ENCODE measurements around the gene UGT1A1.

The UGT1A1 gene

GRCh38 chr2:233802132-233802815 is 42.2 kb downstream of the UGT1A1 start:
- no peak for DNase-seq (ENCODE audit: low read depth)
- no peak for TF ChIP-seq CTCF (IDR thresholded peaks at IDR 0.05; ENCODE audit: insufficient read depth, low read depth, low read length, missing control alignments)
- no peak overlapping the region for H3K4me3 ChIP-seq (ENCODE audit: low read depth, low read length)

DNA sequence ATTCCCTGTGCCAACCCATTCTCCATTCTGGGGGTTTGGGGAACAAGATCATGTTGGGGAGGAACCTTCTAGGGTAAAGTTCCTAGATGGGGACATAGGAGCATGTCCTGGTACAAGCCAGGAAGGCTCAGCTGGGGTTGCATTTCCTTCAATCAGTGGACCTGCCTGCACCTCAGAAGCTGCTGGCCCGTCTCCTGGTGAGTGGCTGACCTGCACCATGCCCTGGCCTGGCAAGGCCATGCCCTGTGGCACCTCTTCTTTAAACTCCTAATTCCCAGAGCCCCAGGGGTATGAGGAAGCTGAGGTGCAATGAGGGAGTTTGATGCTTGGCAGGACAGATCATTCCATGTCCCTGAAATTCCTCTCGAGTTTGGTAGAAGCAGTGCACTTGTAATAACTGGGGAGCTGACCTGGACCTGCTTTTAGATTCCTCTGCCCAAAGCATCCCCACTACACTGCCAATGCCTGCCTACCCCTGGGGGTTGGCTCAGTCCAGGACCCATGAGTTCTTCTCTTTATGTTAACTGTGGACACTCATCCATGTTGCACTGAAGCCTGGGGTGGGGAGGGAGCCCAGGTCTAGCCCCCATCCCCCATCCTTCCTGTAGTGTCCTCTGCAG is 43.3 kb downstream of the UGT1A1 start:
- no peak for DNase-seq (ENCODE audit: low read depth)
- no peak for TF ChIP-seq CTCF (IDR thresholded peaks at IDR 0.05; ENCODE audit: insufficient read depth, low read depth, low read length, missing control alignments)
- no peak overlapping the region for H3K4me3 ChIP-seq (ENCODE audit: low read depth, low read length)

GRCh38 chr2:233803994-233804393 is 43.9 kb downstream of the UGT1A1 start:
- TF ChIP-seq CTCF (IDR thresholded peaks at IDR 0.05; ENCODE audit: insufficient read depth, low read depth, low read length, missing control alignments) = no peak
- DNase-seq (ENCODE audit: low read depth) = no peak
- no peak overlapping the region for H3K4me3 ChIP-seq (ENCODE audit: low read depth, low read length)

- no peak for DNase-seq (ENCODE audit: low read depth)
Measured at GRCh38 chr2:233807215-233807865, 47.3 kb downstream of the UGT1A1 start.

DNA sequence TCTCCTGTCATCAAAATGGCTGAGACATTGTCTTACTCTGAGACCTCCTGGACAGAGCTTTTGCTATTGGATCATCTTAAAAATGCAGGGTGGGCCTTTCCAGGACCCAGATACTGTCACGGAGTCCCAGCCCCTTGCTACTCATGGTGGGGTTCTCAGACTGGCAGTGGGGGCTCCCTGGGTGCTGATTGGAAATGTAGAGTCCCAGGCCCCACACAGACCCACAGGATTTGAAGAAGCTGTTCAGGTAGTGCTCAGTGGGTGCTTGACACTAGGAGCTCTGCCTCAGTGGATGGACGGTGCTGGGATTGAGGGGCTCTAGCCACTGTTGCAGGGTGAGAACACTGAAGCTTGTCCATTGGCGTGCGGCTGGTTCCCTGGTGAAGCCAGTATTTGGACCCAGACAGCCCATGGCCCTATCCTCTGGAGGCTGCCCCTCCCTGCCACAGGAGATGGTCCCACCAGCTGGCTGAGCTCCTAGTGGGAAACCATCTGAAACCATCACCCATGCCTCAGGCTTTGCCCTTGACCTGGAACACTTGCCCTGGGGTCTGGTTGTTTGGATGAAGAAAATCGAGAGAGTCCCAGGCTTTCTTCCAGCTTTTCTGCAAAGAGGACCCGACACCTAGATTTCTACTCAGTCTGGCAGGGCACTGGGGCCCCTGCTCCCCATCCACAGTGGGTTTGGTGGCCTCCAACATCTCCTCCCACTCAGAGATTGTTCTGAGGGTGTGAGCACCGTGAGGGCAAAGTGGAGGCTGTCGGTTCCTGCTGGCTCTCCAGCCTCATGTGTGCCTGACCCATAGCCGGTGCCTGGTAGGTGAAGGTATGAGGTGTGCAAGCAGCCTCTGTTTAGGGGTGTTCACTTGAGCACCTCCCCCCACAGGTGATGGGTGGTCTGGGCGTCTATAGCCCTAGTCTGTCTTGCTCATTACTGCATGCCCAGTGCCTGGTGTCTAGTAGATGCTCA is 48.2 kb downstream of the UGT1A1 start:
- DNase-seq (ENCODE audit: low read depth) = no peak
- TF ChIP-seq CTCF (IDR thresholded peaks at IDR 0.05; ENCODE audit: insufficient read depth, low read depth, low read length, missing control alignments) = no peak
- no peak overlapping the region for H3K4me3 ChIP-seq (ENCODE audit: low read depth, low read length)

More at GRCh38 chr2:233807215-233807865, 47.3 kb downstream of the UGT1A1 start:
- TF ChIP-seq CTCF (IDR thresholded peaks at IDR 0.05; ENCODE audit: insufficient read depth, low read depth, low read length, missing control alignments) = peak; percentile 2
- H3K4me3 ChIP-seq (ENCODE audit: low read depth, low read length) = no peak overlapping the region

DNA sequence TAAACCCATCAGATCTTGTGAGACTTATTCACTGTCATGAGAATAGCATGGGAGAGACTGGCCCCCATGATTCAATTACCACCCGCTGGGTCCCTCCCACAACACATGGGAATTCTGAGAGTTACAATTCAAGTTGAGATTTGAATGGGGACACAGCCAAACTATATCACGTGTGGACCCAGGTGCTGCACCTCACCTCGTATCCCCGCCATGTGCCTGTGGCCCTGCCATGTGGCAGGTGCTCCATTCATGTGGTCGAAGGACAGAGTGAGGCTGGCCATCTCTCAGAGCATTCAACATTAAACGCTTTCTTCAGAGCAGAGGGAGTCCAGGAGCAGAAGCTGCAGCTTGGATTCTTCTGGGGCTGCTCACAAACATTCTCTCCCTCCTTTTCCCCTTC is 50.3 kb downstream of the UGT1A1 start:
- no peak overlapping the region for H3K4me3 ChIP-seq (ENCODE audit: low read depth, low read length)
- TF ChIP-seq CTCF (IDR thresholded peaks at IDR 0.05; ENCODE audit: insufficient read depth, low read depth, low read length, missing control alignments) = no peak
- DNase-seq (ENCODE audit: low read depth) = no peak

Measured in GM12865 (cell line).